GM13977 (cell line): ENCODE measurements around the gene TNFSF13B.

Source experiments
- DNase-seq: peaks from one replicate; pipeline ENCODE4 v3.0.0; 2012; ENCODE audit warnings: low spot score
- CTCF ChIP-seq: IDR thresholded peaks from 2 replicates; pipeline ENCODE4 v1.5.1; 2012; ENCODE audit warnings: mild to moderate bottlenecking, control low read depth; ENCODE audit not compliant: insufficient read depth; ENCODE audit errors: extremely low read depth, missing control alignments
- in situ Hi-C: fragments of 300-500 bp; cut with MboI; formaldehyde crosslinking; loops from one replicate; pipeline ENCODE4 v1.12.0; 2022; ENCODE audit warnings: low sequenced_read_pairs, low pct_unique_long_range_greater_than_20kb, mixed read lengths, inconsistent platforms; ENCODE audit not compliant: unreplicated experiment

Gene TNFSF13B

DNA sequence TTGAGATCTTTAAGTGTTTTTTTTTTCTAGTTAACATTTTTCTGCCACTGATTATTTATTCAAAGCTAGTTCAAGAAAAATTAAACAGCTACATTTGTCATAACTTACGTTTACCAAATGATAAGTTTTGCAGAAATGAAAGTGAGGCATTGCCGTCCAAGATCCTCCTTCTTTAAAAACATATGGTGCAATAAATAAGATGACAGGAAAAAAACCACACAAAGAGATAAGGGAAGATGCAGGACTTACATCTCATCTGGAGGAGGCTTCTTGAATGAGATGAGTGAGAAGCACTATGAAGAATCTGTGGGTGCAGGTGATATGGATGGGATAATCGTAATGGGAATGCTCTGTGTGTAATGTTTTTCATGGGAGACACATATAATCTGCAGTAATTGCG, 12.4 kb downstream of the TNFSF13B start:
- in situ Hi-C loops = no loop called here
- TF ChIP-seq CTCF = no peak
- DNase-seq = no peak

GRCh38 chr13:108283110-108283509, 13.6 kb downstream of the TNFSF13B start:
- no peak for DNase-seq
- in situ Hi-C loops = no loop called here
- TF ChIP-seq CTCF = no peak

GRCh38 chr13:108288741-108289140, 19.2 kb downstream of the TNFSF13B start:
- DNase-seq = no peak
- TF ChIP-seq CTCF = no peak
- in situ Hi-C loops = no loop called here

DNA sequence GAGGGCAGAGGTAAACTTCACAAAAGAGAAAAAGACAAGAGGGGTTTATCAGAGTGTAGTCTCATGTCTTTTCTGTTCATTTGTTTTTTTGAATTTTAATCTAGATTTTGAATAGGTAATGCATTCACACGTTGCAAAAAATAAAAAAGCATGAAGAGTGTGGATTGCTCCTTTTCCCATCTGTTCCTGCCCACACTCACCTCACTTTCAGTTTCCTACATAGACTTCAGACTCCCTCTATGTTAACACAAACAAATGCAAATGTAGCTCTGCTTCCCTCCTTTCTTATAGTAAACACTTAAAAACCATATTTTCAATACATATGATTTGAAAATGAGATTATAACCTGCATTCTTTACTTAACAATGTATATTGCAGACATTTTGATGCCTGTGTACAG, 20.3 kb downstream of the TNFSF13B start:
- no peak for TF ChIP-seq CTCF
- in situ Hi-C loops = no loop called here
- DNase-seq = no peak

DNA sequence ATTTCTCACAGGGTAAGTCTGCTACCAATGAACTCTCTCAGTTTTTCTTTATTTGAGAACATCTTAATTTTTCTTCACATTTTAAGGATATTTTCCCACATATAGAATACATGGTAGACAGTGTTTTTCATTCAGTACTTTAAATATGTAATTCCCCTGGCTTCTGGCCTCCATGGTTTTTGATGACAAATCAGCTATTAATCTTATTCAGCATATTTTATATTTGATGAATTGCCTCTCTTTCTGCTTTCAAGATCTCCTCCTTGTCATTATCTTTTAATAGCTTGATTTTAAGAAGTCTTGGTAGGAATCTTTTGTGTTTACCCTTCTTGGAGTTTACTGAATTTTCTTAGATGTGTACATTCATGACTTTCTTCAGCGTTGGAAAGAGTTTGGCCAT, 27.6 kb downstream of the TNFSF13B start:
- DNase-seq = no peak
- TF ChIP-seq CTCF = no peak
- in situ Hi-C loops = no loop called here

GRCh38 chr13:108302279-108302678, 32.8 kb downstream of the TNFSF13B start:
- no peak for TF ChIP-seq CTCF
- no peak for DNase-seq
- in situ Hi-C loops = no loop called here
